Measurements from ENCODE around the gene HSD3B2.

Gene HSD3B2

GRCh38 chr1:119466445-119466844, 51.5 kb downstream of the HSD3B2 start:
- H3K4me1 ChIP-seq (ENCODE audit: control insufficient read depth, insufficient read depth, low read depth, low read length) = no peaks in the 10 kb centered on the region
- no peak overlapping the region for H3K18ac ChIP-seq (ENCODE audit: low read depth in 1 of 2, low read length in 2 of 2)
- WGBS = 57% methylated on average over 2 of the region's 2 CpGs
- H3K36me3 ChIP-seq (ENCODE audit: control insufficient read depth in 1 of 2, insufficient read depth in 2 of 2, low read depth in 1 of 2, low read length in 2 of 2) = no peaks in the 10 kb centered on the region
- H2AK5ac ChIP-seq (ENCODE audit: low read length, severe bottlenecking) = no peak overlapping the region
- H2AFZ ChIP-seq (ENCODE audit: low read depth, low read length) = no peak overlapping the region
- H3K9ac ChIP-seq (ENCODE audit: low read length) = no peak overlapping the region
- DNase-seq = no peak
- no peak overlapping the region for H3K4me3 ChIP-seq (ENCODE audit: insufficient read depth in 1 of 2, low read depth in 1 of 2, low read length in 2 of 2)
- H4K91ac ChIP-seq (ENCODE audit: low read length) = no peak overlapping the region
- H3K79me1 ChIP-seq (replicated peaks; ENCODE audit: low read length, poor library complexity, severe bottlenecking) = no peaks in the 10 kb centered on the region
- peaks cover 26 to 41% of the 10 kb centered on the region in 2 experiments for H3K27me3 ChIP-seq (ENCODE audit: control insufficient read depth in 1 of 2, insufficient read depth in 1 of 2, low read length in 2 of 2)
- H2BK15ac ChIP-seq (ENCODE audit: low read depth, poor library complexity, severe bottlenecking) = no peak overlapping the region
- no peak overlapping the region for H3K4me2 ChIP-seq (ENCODE audit: low read length, poor library complexity, severe bottlenecking)
- H2BK120ac ChIP-seq (ENCODE audit: low read depth, low read length) = no peak overlapping the region
- no peak overlapping the region for H3K23ac ChIP-seq (ENCODE audit: low read length in 2 of 2)
- no peaks in the 10 kb centered on the region for H3K9me3 ChIP-seq (ENCODE audit: control insufficient read depth, low read length)
- H3K14ac ChIP-seq (ENCODE audit: low read length in 2 of 2) = no peak overlapping the region
- H2BK12ac ChIP-seq (ENCODE audit: low read length in 2 of 2) = no peak overlapping the region
- no peak overlapping the region for H3K27ac ChIP-seq (ENCODE audit: low read length, poor library complexity, severe bottlenecking)
- H3K4ac ChIP-seq (ENCODE audit: low read depth in 1 of 2, low read length in 2 of 2) = no peak overlapping the region
- no peak overlapping the region for H4K8ac ChIP-seq (ENCODE audit: low read length)
- H2BK5ac ChIP-seq (ENCODE audit: low read depth, low read length, poor library complexity, severe bottlenecking) = no peak overlapping the region

- no peaks in the 10 kb centered on the region for H3K4me1 ChIP-seq (ENCODE audit: control insufficient read depth, insufficient read depth, low read depth, low read length)
- H2BK120ac ChIP-seq (ENCODE audit: low read depth, low read length) = no peak overlapping the region
- no peak overlapping the region for H4K91ac ChIP-seq (ENCODE audit: low read length)
- no peak overlapping the region for H2AK5ac ChIP-seq (ENCODE audit: low read length, severe bottlenecking)
- H2BK12ac ChIP-seq (ENCODE audit: low read length in 2 of 2) = no peak overlapping the region
- H4K8ac ChIP-seq (ENCODE audit: low read length) = no peak overlapping the region
- peaks cover 26 to 49% of the 10 kb centered on the region in 2 experiments for H3K27me3 ChIP-seq (ENCODE audit: control insufficient read depth in 1 of 2, insufficient read depth in 1 of 2, low read length in 2 of 2)
- H3K36me3 ChIP-seq (ENCODE audit: control insufficient read depth in 1 of 2, insufficient read depth in 2 of 2, low read depth in 1 of 2, low read length in 2 of 2) = no peaks in the 10 kb centered on the region
- no peak overlapping the region for H3K4me2 ChIP-seq (ENCODE audit: low read length, poor library complexity, severe bottlenecking)
- H3K9ac ChIP-seq (ENCODE audit: low read length) = no peak overlapping the region
- no peak overlapping the region for H2AFZ ChIP-seq (ENCODE audit: low read depth, low read length)
- H3K4me3 ChIP-seq (ENCODE audit: insufficient read depth in 1 of 2, low read depth in 1 of 2, low read length in 2 of 2) = no peak overlapping the region
- 95% methylated on average over 1 of the region's 1 CpG for WGBS
- no peak overlapping the region for H2BK5ac ChIP-seq (ENCODE audit: low read depth, low read length, poor library complexity, severe bottlenecking)
- H3K14ac ChIP-seq (ENCODE audit: low read length in 2 of 2) = no peak overlapping the region
- no peak overlapping the region for H2BK15ac ChIP-seq (ENCODE audit: low read depth, poor library complexity, severe bottlenecking)
- no peaks in the 10 kb centered on the region for H3K9me3 ChIP-seq (ENCODE audit: control insufficient read depth, low read length)
- H3K23ac ChIP-seq (ENCODE audit: low read length in 2 of 2) = no peak overlapping the region
- H3K4ac ChIP-seq (ENCODE audit: low read depth in 1 of 2, low read length in 2 of 2) = no peak overlapping the region
- H3K79me1 ChIP-seq (replicated peaks; ENCODE audit: low read length, poor library complexity, severe bottlenecking) = no peaks in the 10 kb centered on the region
- DNase-seq = no peak
- no peak overlapping the region for H3K27ac ChIP-seq (ENCODE audit: low read length, poor library complexity, severe bottlenecking)
- no peak overlapping the region for H3K18ac ChIP-seq (ENCODE audit: low read depth in 1 of 2, low read length in 2 of 2)
Observed at GRCh38 chr1:119467219-119467618, 52.3 kb downstream of the HSD3B2 start.

- no peaks in the 10 kb centered on the region for H3K4me1 ChIP-seq (ENCODE audit: control insufficient read depth, insufficient read depth, low read depth, low read length)
- no peaks in the 10 kb centered on the region for H3K79me1 ChIP-seq (replicated peaks; ENCODE audit: low read length, poor library complexity, severe bottlenecking)
- H3K9me3 ChIP-seq (ENCODE audit: control insufficient read depth, low read length) = no peaks in the 10 kb centered on the region
- H2BK120ac ChIP-seq (ENCODE audit: low read depth, low read length) = no peak overlapping the region
- H3K4ac ChIP-seq (ENCODE audit: low read depth in 1 of 2, low read length in 2 of 2) = no peak overlapping the region
- H3K4me2 ChIP-seq (ENCODE audit: low read length, poor library complexity, severe bottlenecking) = no peak overlapping the region
- H2BK15ac ChIP-seq (ENCODE audit: low read depth, poor library complexity, severe bottlenecking) = no peak overlapping the region
- H4K8ac ChIP-seq (ENCODE audit: low read length) = no peak overlapping the region
- no peak overlapping the region for H2BK12ac ChIP-seq (ENCODE audit: low read length in 2 of 2)
- H3K14ac ChIP-seq (ENCODE audit: low read length in 2 of 2) = no peak overlapping the region
- 83% methylated on average over 3 of the region's 4 CpGs for WGBS
- DNase-seq = no peak
- no peak overlapping the region for H3K4me3 ChIP-seq (ENCODE audit: insufficient read depth in 1 of 2, low read depth in 1 of 2, low read length in 2 of 2)
- no peak overlapping the region for H3K9ac ChIP-seq (ENCODE audit: low read length)
- no peak overlapping the region for H3K27ac ChIP-seq (ENCODE audit: low read length, poor library complexity, severe bottlenecking)
- H3K36me3 ChIP-seq (ENCODE audit: control insufficient read depth in 1 of 2, insufficient read depth in 2 of 2, low read depth in 1 of 2, low read length in 2 of 2) = no peaks in the 10 kb centered on the region
- H3K27me3 ChIP-seq (ENCODE audit: control insufficient read depth in 1 of 2, insufficient read depth in 1 of 2, low read length in 2 of 2) = peaks cover 33 to 57% of the 10 kb centered on the region in 2 experiments
- no peak overlapping the region for H2AK5ac ChIP-seq (ENCODE audit: low read length, severe bottlenecking)
- no peak overlapping the region for H2BK5ac ChIP-seq (ENCODE audit: low read depth, low read length, poor library complexity, severe bottlenecking)
- no peak overlapping the region for H3K18ac ChIP-seq (ENCODE audit: low read depth in 1 of 2, low read length in 2 of 2)
- no peak overlapping the region for H3K23ac ChIP-seq (ENCODE audit: low read length in 2 of 2)
- H4K91ac ChIP-seq (ENCODE audit: low read length) = no peak overlapping the region
- H2AFZ ChIP-seq (ENCODE audit: low read depth, low read length) = no peak overlapping the region
Observed at GRCh38 chr1:119467857-119468668, 53.1 kb downstream of the HSD3B2 start.

GRCh38 chr1:119469741-119470140, 54.8 kb downstream of the HSD3B2 start:
- no peak overlapping the region for H2BK120ac ChIP-seq (ENCODE audit: low read depth, low read length)
- no peak overlapping the region for H4K91ac ChIP-seq (ENCODE audit: low read length)
- no peak overlapping the region for H3K4ac ChIP-seq (ENCODE audit: low read depth in 1 of 2, low read length in 2 of 2)
- H3K23ac ChIP-seq (ENCODE audit: low read length in 2 of 2) = no peak overlapping the region
- H3K79me1 ChIP-seq (replicated peaks; ENCODE audit: low read length, poor library complexity, severe bottlenecking) = no peaks in the 10 kb centered on the region
- no peak for DNase-seq
- no peak overlapping the region for H2AK5ac ChIP-seq (ENCODE audit: low read length, severe bottlenecking)
- no peaks in the 10 kb centered on the region for H3K9me3 ChIP-seq (ENCODE audit: control insufficient read depth, low read length)
- no peak overlapping the region for H4K8ac ChIP-seq (ENCODE audit: low read length)
- H3K9ac ChIP-seq (ENCODE audit: low read length) = no peak overlapping the region
- no peak overlapping the region for H2BK15ac ChIP-seq (ENCODE audit: low read depth, poor library complexity, severe bottlenecking)
- H2AFZ ChIP-seq (ENCODE audit: low read depth, low read length) = no peak overlapping the region
- H3K4me2 ChIP-seq (ENCODE audit: low read length, poor library complexity, severe bottlenecking) = no peak overlapping the region
- no peak overlapping the region for H3K14ac ChIP-seq (ENCODE audit: low read length in 2 of 2)
- 60% methylated on average over 1 of the region's 1 CpG for WGBS
- no peak overlapping the region for H3K4me3 ChIP-seq (ENCODE audit: insufficient read depth in 1 of 2, low read depth in 1 of 2, low read length in 2 of 2)
- H3K27me3 ChIP-seq (ENCODE audit: control insufficient read depth in 1 of 2, insufficient read depth in 1 of 2, low read length in 2 of 2) = peaks cover 42 to 64% of the 10 kb centered on the region in 2 experiments
- no peak overlapping the region for H2BK12ac ChIP-seq (ENCODE audit: low read length in 2 of 2)
- H3K18ac ChIP-seq (ENCODE audit: low read depth in 1 of 2, low read length in 2 of 2) = no peak overlapping the region
- H3K27ac ChIP-seq (ENCODE audit: low read length, poor library complexity, severe bottlenecking) = no peak overlapping the region
- H3K4me1 ChIP-seq (ENCODE audit: control insufficient read depth, insufficient read depth, low read depth, low read length) = no peaks in the 10 kb centered on the region
- H3K36me3 ChIP-seq (ENCODE audit: control insufficient read depth in 1 of 2, insufficient read depth in 2 of 2, low read depth in 1 of 2, low read length in 2 of 2) = no peaks in the 10 kb centered on the region
- H2BK5ac ChIP-seq (ENCODE audit: low read depth, low read length, poor library complexity, severe bottlenecking) = no peak overlapping the region

Data from mesenchymal stem cell (in vitro differentiated cells and primary cell).